Activated CD4-positive, alpha-beta T cell treated with anti-CD3 and anti-CD28 coated beads, Interleukin-2, amount 50 U/mL, for 48 hours (primary cell): ENCODE data around the gene PDE1A.

Experiments used
- DNase-seq, 2 experiments: peaks; one replicate each; pipeline ENCODE4 v3.0.0-alpha.2; 2020

The PDE1A gene

DNA sequence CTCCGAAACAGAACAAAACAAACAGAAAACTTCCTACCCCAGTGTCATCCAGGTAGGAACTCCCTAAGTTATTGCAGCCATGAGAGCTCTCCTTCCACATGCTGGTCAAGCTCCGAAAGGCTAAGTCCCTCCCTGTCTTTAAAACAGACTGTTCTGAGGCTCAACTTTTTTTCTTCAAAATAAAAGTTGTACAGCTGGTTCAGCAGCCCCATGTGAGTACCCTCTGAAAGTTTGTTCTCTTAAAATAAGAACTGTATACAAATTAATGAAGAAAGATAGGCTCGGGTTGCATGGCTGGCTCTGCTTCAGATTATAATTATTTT lies at the start of gene PDE1A:
Gene PDE1A, minus strand, starts transcription at position 119 of the 323 bp plus-strand sequence.
- no peak for DNase-seq

- no peak for DNase-seq
Measured at GRCh38 chr2:182473635-182474034, 46.8 kb upstream of the PDE1A start.

DNA sequence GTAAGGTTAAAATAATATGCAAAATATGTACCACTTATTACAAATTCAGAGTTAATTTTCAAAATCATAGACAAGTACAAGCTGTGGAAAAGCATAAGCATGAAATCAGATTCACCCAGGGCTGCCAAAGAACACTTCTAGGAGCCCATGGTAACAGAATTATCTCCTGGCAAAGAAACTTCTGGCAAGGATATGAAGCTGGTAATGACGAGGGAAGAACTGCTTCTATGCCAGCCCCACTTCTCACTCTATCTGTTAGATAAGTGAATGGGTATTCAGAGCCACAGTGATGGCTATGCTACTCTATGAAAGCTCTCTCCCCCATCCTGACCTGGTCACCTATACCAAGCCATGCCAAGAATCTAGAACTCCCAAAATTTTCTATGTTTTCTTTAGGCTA lies 36.9 kb upstream of the PDE1A start:
- DNase-seq, result no peak

GRCh38 chr2:182456784-182457183 lies 29.9 kb upstream of the PDE1A start:
- no peak for DNase-seq

DNA sequence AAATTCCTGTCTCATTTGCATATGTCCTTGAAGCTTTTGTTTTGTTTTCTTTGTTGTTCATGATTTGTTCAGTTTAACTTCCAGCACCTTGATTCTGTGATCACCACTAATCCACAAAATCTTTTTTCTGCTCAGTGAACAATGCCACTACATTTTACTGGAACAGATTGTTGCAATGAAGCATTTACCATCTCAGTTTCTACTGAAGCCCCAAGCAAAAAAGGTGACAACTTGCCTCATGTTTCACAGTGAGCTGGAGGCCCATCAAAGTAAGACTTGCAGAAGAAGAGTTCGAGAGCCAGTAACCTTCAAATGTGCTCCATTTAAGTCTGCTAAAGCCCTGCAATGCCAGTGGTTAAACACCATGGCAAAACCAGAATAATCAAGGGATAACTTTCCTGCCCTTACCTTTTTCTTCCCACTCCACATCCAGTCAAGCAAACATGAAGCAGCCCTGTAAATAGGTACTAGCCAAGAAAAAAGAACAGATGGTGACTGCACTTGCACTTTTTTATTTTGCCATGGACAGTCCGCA lies 25.7 kb upstream of the PDE1A start:
- no peak for DNase-seq

DNA sequence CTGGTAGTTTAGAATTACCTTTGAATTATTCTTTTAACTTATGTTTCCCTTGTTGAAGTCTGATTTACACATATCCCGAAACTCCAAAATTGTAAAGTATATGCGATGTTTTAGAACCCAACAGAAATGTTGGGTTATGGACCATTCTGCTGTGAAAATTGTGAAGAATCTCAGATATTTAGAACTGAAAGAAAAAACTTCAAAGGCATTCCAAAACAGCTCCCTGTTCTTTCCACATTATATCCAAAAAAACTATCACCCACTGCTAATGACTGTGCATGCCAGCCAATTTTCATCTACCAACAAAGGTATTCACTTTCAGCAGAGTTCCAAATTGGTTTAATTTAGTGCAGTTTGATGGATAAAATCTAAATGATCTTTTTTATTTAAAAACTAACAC lies 21.5 kb upstream of the PDE1A start:
- DNase-seq, result no peak

DNA sequence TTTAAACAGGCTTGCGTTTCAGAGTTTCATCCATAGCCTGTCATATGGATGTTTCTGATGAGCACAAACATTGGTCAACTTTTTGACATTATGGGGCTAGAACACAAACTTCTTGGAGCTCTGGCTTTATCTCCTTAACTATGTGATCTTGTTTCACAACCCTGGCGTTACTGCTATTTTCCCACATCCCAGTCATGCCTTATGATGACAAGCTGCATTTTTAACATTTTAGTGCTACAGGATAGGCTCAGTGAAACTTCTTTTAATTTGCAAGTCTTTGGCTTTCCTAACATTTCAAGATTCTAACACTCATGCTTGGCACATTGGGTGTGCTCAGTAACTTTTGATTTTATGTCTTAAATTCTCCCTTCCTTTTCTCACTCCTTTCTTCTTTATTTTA lies 21.0 kb upstream of the PDE1A start:
- DNase-seq, result no peak

GRCh38 chr2:182447163-182447562 lies 20.3 kb upstream of the PDE1A start:
- DNase-seq, result no peak

GRCh38 chr2:182446087-182446486 lies 19.3 kb upstream of the PDE1A start:
- no peak for DNase-seq

GRCh38 chr2:182445391-182445965 lies 18.6 kb upstream of the PDE1A start:
- no peak for DNase-seq

- DNase-seq, result no peak
Measured at GRCh38 chr2:182444806-182445205, 18.0 kb upstream of the PDE1A start.

- no peak for DNase-seq
Measured at GRCh38 chr2:182444170-182444569, 17.3 kb upstream of the PDE1A start.

- no peak for DNase-seq
Measured at GRCh38 chr2:182436252-182436651, 9.4 kb upstream of the PDE1A start.

- DNase-seq, result no peak
Measured at GRCh38 chr2:182435754-182436153, 8.9 kb upstream of the PDE1A start.

- no peak for DNase-seq
Measured at GRCh38 chr2:182432051-182432450, 5.2 kb upstream of the PDE1A start.

GRCh38 chr2:182428476-182428875 lies 1.6 kb upstream of the PDE1A start:
- DNase-seq, result no peak

- DNase-seq, result no peak
Measured at GRCh38 chr2:182426082-182426917, 536 bp downstream of the PDE1A start.

DNA sequence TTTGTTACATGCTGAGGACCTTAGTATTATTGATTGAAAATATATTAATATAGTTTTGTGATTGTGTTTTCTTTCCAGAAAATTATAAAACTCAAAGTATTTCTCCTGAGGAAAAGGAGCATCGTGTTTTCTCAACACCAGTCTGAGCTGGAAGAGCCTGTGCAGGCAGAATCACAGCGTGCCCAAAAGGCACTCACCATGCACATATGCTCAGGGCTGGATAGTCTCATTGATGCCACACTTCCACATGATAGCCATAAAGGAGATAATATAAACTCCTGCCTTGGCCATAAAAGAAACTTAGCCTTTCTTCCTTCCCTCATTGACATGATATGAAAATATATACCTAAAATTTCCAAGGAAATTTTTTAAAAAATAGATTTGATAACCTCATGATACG lies 4.0 kb downstream of the PDE1A start:
- no peak for DNase-seq

DNA sequence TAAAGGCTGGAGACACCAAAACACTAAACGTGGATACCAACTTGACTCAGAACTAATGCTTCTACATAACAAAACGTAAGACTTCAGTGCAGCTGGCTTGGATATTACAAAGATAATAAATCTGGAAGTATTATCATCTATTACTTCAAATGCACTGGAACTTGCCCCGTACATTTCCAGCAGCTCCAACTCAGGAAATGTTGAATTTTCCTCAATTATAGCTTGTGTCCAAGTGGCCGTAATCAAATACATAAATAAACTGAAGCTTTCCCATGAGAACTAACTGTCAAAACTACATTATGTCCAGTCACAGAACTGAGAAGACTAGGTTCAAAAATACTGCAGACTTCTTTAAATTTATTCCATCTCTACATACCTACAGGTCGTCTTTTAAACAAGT lies 6.2 kb downstream of the PDE1A start:
- no peak for DNase-seq

- no peak for DNase-seq
Measured at GRCh38 chr2:182416861-182417260, 10.0 kb downstream of the PDE1A start.

DNA sequence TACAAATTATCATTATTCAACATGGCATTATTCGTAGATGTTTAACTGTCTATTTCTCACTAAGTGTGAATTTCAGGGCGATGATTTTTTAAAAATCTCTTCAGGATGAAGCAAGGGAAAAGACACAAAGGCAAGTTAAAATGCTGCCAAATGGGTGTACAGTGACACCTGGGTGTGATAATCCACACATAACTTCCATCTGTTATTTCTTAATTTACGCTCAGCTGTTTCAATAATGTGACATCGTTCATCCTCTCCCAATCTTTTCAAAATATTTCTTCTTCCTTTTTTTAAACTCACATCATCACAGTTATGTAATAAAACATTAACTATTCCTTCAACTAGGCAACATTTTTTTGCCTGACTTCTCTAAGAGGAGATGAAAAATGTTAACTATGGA lies 10.6 kb downstream of the PDE1A start:
- no peak for DNase-seq

- no peak for DNase-seq
Measured at GRCh38 chr2:182415771-182416170, 11.1 kb downstream of the PDE1A start.

- no peak for DNase-seq
Measured at GRCh38 chr2:182412858-182413257, 14.0 kb downstream of the PDE1A start.

DNA sequence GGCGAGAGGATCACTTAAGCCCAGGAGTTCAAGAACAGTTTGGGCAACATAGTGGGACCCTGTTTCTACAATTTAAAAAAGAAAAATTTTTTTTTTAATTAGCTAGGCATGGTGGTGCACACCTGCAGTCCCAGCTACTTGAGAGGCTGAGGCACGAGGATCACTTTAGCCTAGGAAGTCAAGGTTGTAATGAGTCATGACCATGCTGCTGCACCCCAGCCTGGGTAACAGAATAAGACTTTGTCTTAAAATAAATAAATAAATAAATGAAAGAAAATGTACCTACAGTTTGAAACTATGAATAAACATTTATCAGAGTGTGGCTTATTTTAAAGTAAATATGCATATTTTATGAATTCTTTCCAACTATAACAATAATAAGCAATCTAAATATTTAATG lies 16.7 kb downstream of the PDE1A start:
- no peak for DNase-seq

DNA sequence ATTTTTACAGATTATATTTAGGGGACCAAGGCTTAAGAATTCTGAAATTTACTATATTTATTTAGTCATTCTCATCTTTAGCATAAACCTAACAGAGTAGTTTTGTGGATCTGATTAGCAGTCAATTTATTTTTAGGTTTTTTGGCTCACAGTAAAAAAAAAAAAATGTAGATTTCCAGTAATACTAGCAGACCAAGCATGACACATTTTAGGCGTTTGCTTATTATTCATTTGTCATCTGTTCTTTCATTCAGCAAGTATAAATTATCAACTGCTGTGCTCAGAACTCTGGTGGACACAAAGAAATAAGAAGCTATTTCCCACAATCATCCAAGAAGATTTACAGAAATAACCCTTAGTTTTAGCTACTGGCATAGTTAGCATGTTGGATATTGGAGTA lies 20.6 kb downstream of the PDE1A start:
- DNase-seq, result no peak
